GM18909 (cell line): ENCODE results near the gene RBKS.
"Not testable (repeated sequence)": the region's sequence is repeated elsewhere in the genome, so short reads cannot be mapped to it uniquely, and the experiment has no call there.

ENCODE experiments used
- ATAC-seq: cut with Tn5 transposase; IDR thresholded peaks from one replicate; pipeline ENCODE4 v1.9.1; 2021; ENCODE audit warnings: mild to moderate bottlenecking; ENCODE audit not compliant: unreplicated experiment, poor library complexity

RBKS gene

GRCh38 chr2:27875089-27875881 is 14.9 kb downstream of the RBKS start:
- no peak for ATAC-seq

- no peak for ATAC-seq
Observed at GRCh38 chr2:27873091-27873490, 17.1 kb downstream of the RBKS start.

GRCh38 chr2:27871802-27872201 is 18.4 kb downstream of the RBKS start:
- ATAC-seq = no peak

- ATAC-seq = no peak
Observed at GRCh38 chr2:27870724-27871123, 19.5 kb downstream of the RBKS start.

- no peak for ATAC-seq
Observed at GRCh38 chr2:27869763-27870162, 20.4 kb downstream of the RBKS start.

GRCh38 chr2:27866237-27866636 is 23.9 kb downstream of the RBKS start:
- ATAC-seq = no peak

GRCh38 chr2:27863955-27864354 is 26.2 kb downstream of the RBKS start:
- not testable (repeated sequence) for ATAC-seq

GRCh38 chr2:27863146-27863545 is 27.0 kb downstream of the RBKS start:
- ATAC-seq = no peak

GRCh38 chr2:27860111-27860510 is 30.1 kb downstream of the RBKS start:
- no peak for ATAC-seq

DNA sequence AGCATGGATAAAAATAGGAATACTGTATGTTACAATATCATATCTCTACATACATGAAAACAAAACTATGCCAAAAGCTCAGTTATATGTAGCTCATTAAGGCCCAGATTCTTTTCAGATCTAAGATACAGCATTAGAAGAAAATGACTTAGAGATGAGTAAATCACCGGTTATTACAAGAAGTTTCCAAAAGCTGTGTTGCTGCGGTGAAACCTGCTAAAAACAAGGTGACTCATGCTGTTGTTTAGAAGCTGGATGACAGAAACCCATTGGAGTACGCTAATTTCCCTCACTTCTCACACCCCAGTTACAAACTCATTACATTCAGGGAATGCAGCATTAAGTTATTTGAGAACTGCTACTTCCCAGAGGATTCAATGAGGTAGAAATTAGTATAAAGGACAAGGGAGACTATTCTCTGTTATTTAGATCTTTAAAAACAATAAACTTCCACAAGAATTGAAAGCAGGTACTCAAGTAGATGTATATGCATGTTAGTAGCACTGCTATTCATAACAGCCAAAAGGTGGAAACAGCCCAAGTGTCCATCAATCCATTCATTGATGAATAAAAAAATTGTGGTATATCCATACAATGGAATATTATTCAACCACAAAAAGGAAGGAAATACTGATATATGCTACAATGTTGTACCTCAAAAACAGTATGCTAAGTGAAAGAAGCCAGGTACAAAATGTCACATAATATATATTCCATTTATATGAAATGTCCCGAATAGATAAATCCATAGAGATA is 32.6 kb downstream of the RBKS start:
- ATAC-seq = no peak

GRCh38 chr2:27856956-27857355 is 33.2 kb downstream of the RBKS start:
- no peak for ATAC-seq

DNA sequence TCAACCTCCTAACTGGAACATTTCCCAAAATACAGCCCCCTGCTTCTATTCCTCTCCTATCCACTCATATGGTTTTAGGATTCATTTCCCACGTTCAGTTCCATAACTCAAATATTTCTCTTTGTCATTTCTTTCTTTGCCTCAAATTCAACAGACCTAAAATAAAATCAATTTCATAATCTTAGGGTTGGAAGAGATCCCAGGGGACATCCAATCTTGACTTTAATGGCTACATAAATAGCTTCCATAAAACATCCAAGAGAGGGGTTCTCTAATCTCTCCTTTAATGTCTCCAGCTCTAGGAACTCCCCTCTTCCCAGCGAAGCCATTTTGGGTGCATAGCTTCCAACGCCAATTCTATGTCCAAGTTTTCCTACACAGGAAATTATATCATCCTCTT is 33.8 kb downstream of the RBKS start:
- no peak for ATAC-seq

- no peak for ATAC-seq
Observed at GRCh38 chr2:27855476-27855875, 34.7 kb downstream of the RBKS start.

DNA sequence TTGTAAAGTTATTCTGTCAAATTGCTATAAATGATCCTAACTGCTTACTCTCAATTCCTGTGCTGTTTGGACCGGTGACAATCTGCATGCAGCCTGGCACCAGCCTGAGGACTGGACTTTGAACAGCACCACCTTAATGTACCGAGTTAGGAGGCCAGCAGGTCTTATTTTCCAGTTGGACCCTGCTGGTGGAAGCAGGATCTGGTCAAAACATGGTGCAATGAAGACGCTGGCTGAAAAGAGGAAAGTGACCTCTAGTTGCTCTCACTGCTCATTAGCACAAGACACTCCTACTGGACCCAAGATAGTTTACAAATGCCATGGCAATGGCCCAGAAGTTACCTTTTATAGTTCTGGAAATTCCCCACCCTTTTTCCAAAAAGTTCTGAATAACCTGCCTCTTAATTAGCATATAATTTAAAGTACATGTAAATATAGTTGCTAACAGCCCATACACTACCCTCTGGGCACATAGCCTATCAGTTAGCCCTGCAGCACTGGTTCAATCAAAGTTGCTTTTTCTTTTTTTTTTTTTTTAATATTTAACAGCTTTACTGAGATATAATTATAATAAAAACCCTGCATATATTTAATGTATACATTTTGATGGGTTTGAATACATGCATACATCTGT is 35.8 kb downstream of the RBKS start:
- ATAC-seq = no peak

DNA sequence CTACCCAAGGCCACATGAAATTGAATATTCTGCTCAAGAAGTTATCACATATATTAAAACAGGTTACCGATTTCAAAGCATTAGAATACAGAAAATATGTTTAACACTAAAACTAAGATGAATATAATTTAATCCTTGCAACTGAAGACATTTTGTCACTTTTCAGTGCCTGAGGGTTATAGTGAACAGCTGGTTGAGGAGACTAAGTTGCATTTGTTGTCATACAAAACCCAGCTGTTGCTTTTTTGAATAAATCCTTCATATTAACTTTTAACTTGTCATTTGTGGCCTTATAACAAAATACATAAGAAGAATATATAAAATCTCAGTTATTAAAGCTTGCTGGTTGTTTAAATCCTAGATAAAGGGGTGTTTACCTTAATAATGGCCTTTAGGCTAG is 37.5 kb downstream of the RBKS start:
- ATAC-seq = no peak

- ATAC-seq = no peak
Observed at GRCh38 chr2:27849558-27850205, 40.5 kb downstream of the RBKS start.

DNA sequence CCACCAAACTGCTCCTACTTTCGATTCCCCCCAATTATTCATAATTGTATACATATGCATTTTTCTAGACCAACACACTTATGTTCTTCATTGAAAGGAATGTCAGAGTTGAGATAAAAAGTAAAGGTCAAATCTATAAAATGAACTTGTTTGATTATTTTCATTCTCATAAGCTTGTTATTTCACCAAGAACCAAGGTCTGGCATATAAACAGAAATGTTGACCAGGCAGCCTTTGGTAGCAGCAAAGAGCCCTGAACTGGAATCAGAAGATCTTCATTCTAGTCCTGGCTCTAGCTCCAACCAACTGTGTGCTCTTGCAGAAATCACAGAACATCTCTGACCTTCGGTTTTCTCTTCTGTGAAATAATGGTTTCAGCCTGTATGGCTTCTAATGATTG is 42.9 kb downstream of the RBKS start:
- ATAC-seq = no peak

- ATAC-seq = no peak
Observed at GRCh38 chr2:27844821-27845255, 45.3 kb downstream of the RBKS start.

DNA sequence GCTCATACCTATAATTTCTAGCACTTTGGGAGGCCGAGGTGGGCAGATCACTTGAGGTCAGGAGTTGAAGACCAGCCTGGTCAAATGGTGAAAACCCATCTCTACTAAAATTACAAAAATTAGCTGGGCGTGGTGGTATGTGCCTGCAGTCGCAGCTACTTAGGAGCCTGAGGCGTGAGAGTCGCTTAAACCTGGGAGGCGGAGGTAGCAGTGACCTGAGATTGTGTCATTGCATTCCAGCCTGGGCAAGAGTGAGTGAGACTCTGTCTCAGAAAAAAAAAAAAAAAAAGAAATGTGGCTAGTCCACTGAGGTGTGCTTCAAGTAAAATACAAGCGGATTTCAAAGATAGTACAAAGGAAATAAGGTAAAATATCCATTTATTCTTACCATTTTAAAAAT is 46.2 kb downstream of the RBKS start:
- no peak for ATAC-seq

DNA sequence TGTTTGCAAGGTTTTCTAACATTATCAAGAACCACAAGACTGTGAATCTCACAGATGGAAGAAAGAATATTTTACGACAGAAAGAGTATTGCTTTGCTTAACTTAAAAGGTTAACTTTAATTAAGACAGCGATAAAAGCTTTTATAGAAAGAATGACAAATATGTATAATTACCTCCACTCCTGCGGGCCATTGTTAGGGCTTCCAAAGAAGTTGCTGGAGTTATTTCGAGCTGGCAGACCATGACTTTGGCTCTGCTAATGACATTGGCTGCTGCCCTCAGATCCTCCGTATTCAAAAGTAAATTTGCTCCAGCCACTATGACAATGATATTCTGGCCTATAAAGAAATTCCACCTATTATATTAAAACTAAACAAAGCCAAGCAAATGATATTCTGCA is 47.3 kb downstream of the RBKS start:
- ATAC-seq = no peak
